ENCODE results near the gene MS4A18. TPM values are rescaled to one million over a fixed set of nuclear protein-coding genes. Genes with fewer than 3 reads are reported as not detected.
"Not testable (repeated sequence)": the region's sequence is repeated elsewhere in the genome, so short reads cannot be mapped to it uniquely, and the experiment has no call there.

MS4A18 gene
- not detected for total RNA-seq
- polyA plus RNA-seq, result not detected
- long read RNA-seq, donor 1, result 0 reads
- long read RNA-seq, donor 2, result 0 reads
- long read RNA-seq, donor 3, result 0 reads
- long read RNA-seq, donor 4, result 0 reads
- long read RNA-seq, donor 5, result 0 reads
- long read RNA-seq, donor 6, result 0 reads
- long read RNA-seq, donor 7, result 0 reads
- long read RNA-seq, donor 8, result 0 reads
- long read RNA-seq, donor 9, result 0 reads
- long read RNA-seq, donor 10, result 0 reads

DNA sequence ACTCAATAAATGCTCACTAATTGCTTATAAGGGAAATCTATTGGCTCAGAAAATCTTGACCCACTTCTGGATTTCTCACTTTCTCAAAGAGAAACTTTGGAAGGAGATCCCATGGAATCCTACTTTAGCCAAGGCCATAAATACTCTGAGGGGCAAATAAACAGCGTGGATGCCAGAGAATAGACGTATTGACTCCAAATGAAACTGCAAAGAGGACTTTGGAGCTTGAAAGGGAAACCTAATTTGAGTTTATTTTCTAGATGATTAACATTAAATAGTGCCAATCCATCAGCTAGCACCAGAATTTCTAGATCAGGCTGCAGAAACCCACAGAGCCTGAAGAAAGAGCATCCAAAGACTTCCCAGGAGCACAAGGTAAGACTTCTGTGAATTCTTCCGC, at the start of gene MS4A18:
MS4A18 (plus strand) TSS at position 301 of the 400 bp plus-strand sequence.
- Histone ChIP-seq H3K36me3 (replicated peaks in 1 of 2) (no peaks in the 10 kb centered on the region), H3K4me1 (replicated peaks in 1 of 2) (no peaks in the 10 kb centered on the region), H3K9me3 (replicated peaks in 1 of 3) (no peaks in the 10 kb centered on the region), H3K27ac (no peak within 1 kb of the TSS), H3K4me3 (no peak within 1 kb of the TSS), H3K27me3 (no peaks in the 10 kb centered on the region)
- no peak for DNase-seq
- intact Hi-C loops (cut with DNase I), result no loop called here
- WGBS, 4 donors, result 77 to 92% (median 88%) methylated on average over 3 of the region's 3 CpGs
- TF ChIP-seq, protein P1, sequence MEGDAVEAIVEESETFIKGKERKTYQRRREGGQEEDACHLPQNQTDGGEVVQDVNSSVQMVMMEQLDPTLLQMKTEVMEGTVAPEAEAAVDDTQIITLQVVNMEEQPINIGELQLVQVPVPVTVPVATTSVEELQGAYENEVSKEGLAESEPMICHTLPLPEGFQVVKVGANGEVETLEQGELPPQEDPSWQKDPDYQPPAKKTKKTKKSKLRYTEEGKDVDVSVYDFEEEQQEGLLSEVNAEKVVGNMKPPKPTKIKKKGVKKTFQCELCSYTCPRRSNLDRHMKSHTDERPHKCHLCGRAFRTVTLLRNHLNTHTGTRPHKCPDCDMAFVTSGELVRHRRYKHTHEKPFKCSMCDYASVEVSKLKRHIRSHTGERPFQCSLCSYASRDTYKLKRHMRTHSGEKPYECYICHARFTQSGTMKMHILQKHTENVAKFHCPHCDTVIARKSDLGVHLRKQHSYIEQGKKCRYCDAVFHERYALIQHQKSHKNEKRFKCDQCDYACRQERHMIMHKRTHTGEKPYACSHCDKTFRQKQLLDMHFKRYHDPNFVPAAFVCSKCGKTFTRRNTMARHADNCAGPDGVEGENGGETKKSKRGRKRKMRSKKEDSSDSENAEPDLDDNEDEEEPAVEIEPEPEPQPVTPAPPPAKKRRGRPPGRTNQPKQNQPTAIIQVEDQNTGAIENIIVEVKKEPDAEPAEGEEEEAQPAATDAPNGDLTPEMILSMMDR (IDR thresholded peaks at IDR 0.05), result no peak

DNA sequence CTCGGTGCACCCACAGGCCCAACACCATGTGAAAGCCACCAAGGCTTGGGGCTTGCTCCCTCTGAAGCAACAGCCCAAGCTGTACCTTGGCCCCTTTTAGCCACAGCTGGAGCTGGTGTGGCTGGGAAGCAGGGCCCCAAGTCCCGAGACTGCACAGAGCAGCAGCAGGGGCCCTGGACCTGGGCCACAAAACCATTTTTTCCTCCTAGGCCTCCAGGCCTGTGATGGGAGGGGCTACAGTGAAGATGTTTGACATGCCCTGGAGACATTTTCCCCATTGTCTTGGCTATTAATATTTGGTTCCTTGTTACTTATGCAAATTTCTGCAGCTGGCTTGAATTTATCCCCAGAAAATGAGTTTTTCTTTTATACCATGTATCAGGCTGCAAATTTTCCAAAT, 46.3 kb upstream of the MS4A18 start:
- H3K9me3 ChIP-seq (replicated peaks in 1 of 3); DNase-seq; H3K4me3 ChIP-seq; intact Hi-C loops (cut with DNase I); H3K27me3 ChIP-seq; H3K27ac ChIP-seq; H3K4me1 ChIP-seq (replicated peaks in 1 of 2); H3K36me3 ChIP-seq (replicated peaks in 1 of 2): not testable (repeated sequence)
- 83 to 93% (median 88%) methylated on average over 1 to 2 of the region's 2 CpGs for WGBS, 4 donors

DNA sequence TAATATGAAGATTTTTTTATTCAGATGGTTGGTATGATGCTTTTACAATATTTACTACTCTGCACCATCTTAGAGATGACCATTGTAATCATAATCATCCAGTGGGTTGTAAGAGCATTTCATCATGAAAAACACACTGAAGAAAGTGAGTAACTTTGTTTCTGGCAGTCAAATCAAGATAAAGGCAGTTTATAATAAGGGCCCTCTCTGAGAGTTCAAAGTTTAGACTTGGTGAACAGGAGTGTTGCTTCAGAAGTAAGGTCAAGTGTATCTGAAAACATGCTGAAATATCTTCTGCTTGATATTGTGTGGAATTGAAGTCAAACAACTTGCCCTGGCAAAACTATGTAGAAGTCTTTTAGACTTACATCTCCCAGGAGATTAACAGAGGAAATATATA, 44.6 kb upstream of the MS4A18 start:
- no peak for DNase-seq
- intact Hi-C loops (cut with DNase I), result no loop called here
- no peak overlapping the region for H3K27ac ChIP-seq
- H3K4me1 ChIP-seq (replicated peaks in 1 of 2), result no peaks in the 10 kb centered on the region
- H3K9me3 ChIP-seq (replicated peaks in 1 of 3), result no peaks in the 10 kb centered on the region
- no peak overlapping the region for H3K4me3 ChIP-seq
- H3K36me3 ChIP-seq (replicated peaks in 1 of 2), result no peaks in the 10 kb centered on the region
- H3K27me3 ChIP-seq, result no peaks in the 10 kb centered on the region
- no peak for TF ChIP-seq POLR2A (IDR thresholded peaks at IDR 0.05)
- TF ChIP-seq, protein P1 (IDR thresholded peaks at IDR 0.05), result no peak

DNA sequence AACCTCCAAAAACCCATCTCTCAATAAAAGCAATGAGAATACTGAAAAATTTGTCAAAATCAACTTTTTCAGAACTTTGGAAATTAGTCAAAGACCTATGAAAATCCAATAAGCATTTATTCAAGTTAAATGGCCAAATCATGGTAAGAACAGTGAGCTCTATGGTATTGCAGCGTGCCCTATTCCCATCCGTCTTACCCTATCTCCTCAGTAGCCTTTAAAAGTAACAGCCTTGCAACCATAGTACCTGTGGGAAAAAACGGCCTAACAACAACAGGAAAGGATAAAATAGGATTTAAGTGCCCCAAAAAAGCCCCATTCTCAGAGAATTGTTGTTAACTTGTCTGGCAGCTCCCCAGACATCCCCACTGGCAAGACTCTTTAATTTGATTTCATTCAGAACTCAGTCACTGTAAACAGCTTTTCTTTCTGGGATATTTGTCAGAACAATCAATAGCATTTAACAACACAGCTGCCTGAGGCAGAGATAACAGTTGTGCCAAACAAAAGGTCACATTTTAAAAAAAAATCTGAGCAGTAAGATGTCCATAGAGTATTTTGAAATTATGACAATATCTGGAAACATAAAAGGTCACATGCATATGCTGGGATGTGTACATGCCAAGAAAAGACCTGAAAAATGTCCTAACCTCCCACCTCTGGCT, 43.9 kb upstream of the MS4A18 start:
- DNase-seq, result no peak
- Histone ChIP-seq H3K27ac (no peak overlapping the region), H3K4me3 (no peak overlapping the region), H3K9me3 (replicated peaks in 1 of 3) (no peaks in the 10 kb centered on the region), H3K4me1 (replicated peaks in 1 of 2) (no peaks in the 10 kb centered on the region), H3K27me3 (no peaks in the 10 kb centered on the region), H3K36me3 (replicated peaks in 1 of 2) (no peaks in the 10 kb centered on the region)
- WGBS, 4 donors, result 52 to 74% (median 67%) methylated on average over 3 of the region's 3 CpGs
- no peak for TF ChIP-seq POLR2A (IDR thresholded peaks at IDR 0.05)
- TF ChIP-seq, protein P1 (IDR thresholded peaks at IDR 0.05), result no peak
- intact Hi-C loops (cut with DNase I), result no loop called here

DNA sequence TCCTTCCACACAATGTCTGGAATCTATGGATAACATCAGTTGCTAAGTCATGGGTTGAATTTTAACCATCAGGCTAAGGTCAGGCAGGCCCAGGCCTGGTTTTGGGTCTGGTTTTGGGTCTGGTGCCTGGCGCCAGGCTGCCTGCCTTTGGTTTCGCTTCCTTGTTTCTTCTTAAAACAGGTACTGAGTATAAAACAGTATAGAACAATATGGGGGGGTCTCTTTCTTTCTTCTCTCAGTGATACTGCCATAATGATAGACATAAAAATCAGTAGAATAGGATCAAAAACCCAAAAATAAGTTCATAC, 40.0 kb upstream of the MS4A18 start:
- H3K36me3 ChIP-seq (replicated peaks in 1 of 2); H3K4me3 ChIP-seq; H3K4me1 ChIP-seq (replicated peaks in 1 of 2); H3K9me3 ChIP-seq (replicated peaks in 1 of 3); DNase-seq; H3K27ac ChIP-seq; H3K27me3 ChIP-seq; intact Hi-C loops (cut with DNase I): not testable (repeated sequence)
- WGBS, 4 donors, result 73 to 85% (median 80%) methylated on average over 2 of the region's 2 CpGs

All from adrenal gland (tissue), 19 donors.